ENCODE data around the gene SCNM1.
"Not testable (repeated sequence)": the region's sequence is repeated elsewhere in the genome, so short reads cannot be mapped to it uniquely, and the experiment has no call there.

SCNM1 gene

GRCh38 chr1:151146412-151147131, 19.4 kb upstream of the SCNM1 start, which contains the start of gene SEMA6C:
SEMA6C (minus strand) TSS chr1:151146631; CDS start chr1:151142621, 4,010 bp downstream.
- peak; percentile 52 for FAIRE-seq

GRCh38 chr1:151147132-151147503, 18.8 kb upstream of the SCNM1 start:
- FAIRE-seq: no peak

GRCh38 chr1:151147665-151148064, 18.3 kb upstream of the SCNM1 start:
- FAIRE-seq: no peak

GRCh38 chr1:151156515-151156819, 9.5 kb upstream of the SCNM1 start, which contains the start of gene TNFAIP8L2:
TNFAIP8L2 (plus strand) TSS chr1:151156649; CDS start chr1:151158698, 2,049 bp downstream.
- no peak for FAIRE-seq

GRCh38 chr1:151157067-151157531, 8.8 kb upstream of the SCNM1 start:
- FAIRE-seq: no peak

- FAIRE-seq: no peak
Measured at GRCh38 chr1:151158326-151158725, 7.6 kb upstream of the SCNM1 start.

GRCh38 chr1:151158751-151159251, 7.1 kb upstream of the SCNM1 start:
- FAIRE-seq: no peak

GRCh38 chr1:151159373-151159772, 6.6 kb upstream of the SCNM1 start:
- FAIRE-seq: no peak

GRCh38 chr1:151164732-151165280, 1.1 kb upstream of the SCNM1 start:
- FAIRE-seq: no peak

- FAIRE-seq: no peak
Measured at GRCh38 chr1:151165281-151165737, 635 bp upstream of the SCNM1 start.

GRCh38 chr1:151166505-151166956, 587 bp downstream of the SCNM1 start:
- FAIRE-seq: no peak

GRCh38 chr1:151167116-151167515, 1.2 kb downstream of the SCNM1 start:
- no peak for FAIRE-seq

GRCh38 chr1:151171190-151171589, 5.2 kb downstream of the SCNM1 start:
- no peak for FAIRE-seq

GRCh38 chr1:151175041-151175741, 9.2 kb downstream of the SCNM1 start:
- FAIRE-seq: no peak

- no peak for FAIRE-seq
Measured at GRCh38 chr1:151175863-151176262, 9.9 kb downstream of the SCNM1 start, which contains the start of gene TMOD4. TMOD4 (minus strand) TSS chr1:151175981; CDS start chr1:151174875, 1,106 bp downstream.

GRCh38 chr1:151176514-151177045, 10.6 kb downstream of the SCNM1 start:
- no peak for FAIRE-seq

- no peak for FAIRE-seq
Measured at GRCh38 chr1:151184211-151184610, 18.3 kb downstream of the SCNM1 start.

- FAIRE-seq: no peak
Measured at GRCh38 chr1:151187205-151187604, 21.3 kb downstream of the SCNM1 start.

- FAIRE-seq: not testable (repeated sequence)
Measured at GRCh38 chr1:151188667-151189066, 22.7 kb downstream of the SCNM1 start.

GRCh38 chr1:151189637-151190445, 23.9 kb downstream of the SCNM1 start, which contains the start of gene VPS72:
VPS72 (minus strand) TSS chr1:151190197; CDS start chr1:151190121, 76 bp downstream.
- FAIRE-seq: no peak

GRCh38 chr1:151192047-151192446, 26.1 kb downstream of the SCNM1 start:
- no peak for FAIRE-seq

- no peak for FAIRE-seq
Measured at GRCh38 chr1:151193304-151193703, 27.4 kb downstream of the SCNM1 start.
